ENCODE data around the gene PAK6.
A peak's percentile ranks its signal among the peaks of the same experiment; 100 is the strongest.

Gene PAK6

GRCh38 chr15:40238532-40239403, at the start of gene PAK6:
PAK6 (plus strand) TSS chr15:40239063; CDS start chr15:40264786, 25,723 bp downstream.
- peak; percentile 47 for DNase-seq

GRCh38 chr15:40190591-40190990, 48.3 kb upstream of the PAK6 start:
- no peak for DNase-seq

GRCh38 chr15:40192942-40193341, 45.9 kb upstream of the PAK6 start:
- DNase-seq = no peak

GRCh38 chr15:40197434-40197833, 41.4 kb upstream of the PAK6 start:
- DNase-seq = no peak

- DNase-seq = no peak
Observed at GRCh38 chr15:40198355-40199085, 40.3 kb upstream of the PAK6 start.

GRCh38 chr15:40204100-40204499, 34.8 kb upstream of the PAK6 start:
- no peak for DNase-seq

- DNase-seq = peak; percentile 55
Observed at GRCh38 chr15:40217166-40217824, 21.6 kb upstream of the PAK6 start.

GRCh38 chr15:40219801-40220200, 19.1 kb upstream of the PAK6 start:
- DNase-seq = no peak

- DNase-seq = no peak
Observed at GRCh38 chr15:40222131-40222530, 16.7 kb upstream of the PAK6 start.

- no peak for DNase-seq
Observed at GRCh38 chr15:40226736-40227135, 12.1 kb upstream of the PAK6 start.

- DNase-seq = no peak
Observed at GRCh38 chr15:40229316-40229715, 9.5 kb upstream of the PAK6 start.

- DNase-seq = no peak
Observed at GRCh38 chr15:40229956-40230355, 8.9 kb upstream of the PAK6 start.

GRCh38 chr15:40232625-40233070, 6.2 kb upstream of the PAK6 start:
- DNase-seq = no peak

GRCh38 chr15:40233727-40234577, 4.9 kb upstream of the PAK6 start:
- no peak for DNase-seq

- no peak for DNase-seq
Observed at GRCh38 chr15:40234783-40235182, 4.1 kb upstream of the PAK6 start.

GRCh38 chr15:40235201-40235885, 3.5 kb upstream of the PAK6 start:
- no peak for DNase-seq

GRCh38 chr15:40239404-40239692, 485 bp downstream of the PAK6 start:
- DNase-seq = no peak

- no peak for DNase-seq
Observed at GRCh38 chr15:40239693-40240618, 1.1 kb downstream of the PAK6 start.

GRCh38 chr15:40240619-40241221, 1.9 kb downstream of the PAK6 start:
- DNase-seq = no peak

Data from NCI-H1436 (cell line).